ES-I3 (cell line): ENCODE data around the gene ARF4.
"Not testable (repeated sequence)": the region's sequence is repeated elsewhere in the genome, so short reads cannot be mapped to it uniquely, and the experiment has no call there.

Experiments
- H3K36me3 ChIP-seq: 2 replicates; pipeline ENCODE4 v1.6.1; 2013; ENCODE audit warnings: mild to moderate bottlenecking, low read length, control low read depth, moderate library complexity; ENCODE audit not compliant: insufficient read depth
- H3K4me1 ChIP-seq: 2 replicates; pipeline ENCODE4 v1.6.1; 2013; ENCODE audit warnings: mild to moderate bottlenecking, control low read depth, low read length; ENCODE audit not compliant: insufficient read depth
- H3K9ac ChIP-seq: 2 replicates; pipeline ENCODE4 v1.6.1; 2013; ENCODE audit warnings: low read depth, mild to moderate bottlenecking, low read length, moderate library complexity
- H3K9me3 ChIP-seq: 2 replicates; pipeline ENCODE4 v1.6.1; 2013; ENCODE audit warnings: mild to moderate bottlenecking, low read length, moderate library complexity; ENCODE audit not compliant: control insufficient read depth, insufficient read depth

The ARF4 gene

DNA sequence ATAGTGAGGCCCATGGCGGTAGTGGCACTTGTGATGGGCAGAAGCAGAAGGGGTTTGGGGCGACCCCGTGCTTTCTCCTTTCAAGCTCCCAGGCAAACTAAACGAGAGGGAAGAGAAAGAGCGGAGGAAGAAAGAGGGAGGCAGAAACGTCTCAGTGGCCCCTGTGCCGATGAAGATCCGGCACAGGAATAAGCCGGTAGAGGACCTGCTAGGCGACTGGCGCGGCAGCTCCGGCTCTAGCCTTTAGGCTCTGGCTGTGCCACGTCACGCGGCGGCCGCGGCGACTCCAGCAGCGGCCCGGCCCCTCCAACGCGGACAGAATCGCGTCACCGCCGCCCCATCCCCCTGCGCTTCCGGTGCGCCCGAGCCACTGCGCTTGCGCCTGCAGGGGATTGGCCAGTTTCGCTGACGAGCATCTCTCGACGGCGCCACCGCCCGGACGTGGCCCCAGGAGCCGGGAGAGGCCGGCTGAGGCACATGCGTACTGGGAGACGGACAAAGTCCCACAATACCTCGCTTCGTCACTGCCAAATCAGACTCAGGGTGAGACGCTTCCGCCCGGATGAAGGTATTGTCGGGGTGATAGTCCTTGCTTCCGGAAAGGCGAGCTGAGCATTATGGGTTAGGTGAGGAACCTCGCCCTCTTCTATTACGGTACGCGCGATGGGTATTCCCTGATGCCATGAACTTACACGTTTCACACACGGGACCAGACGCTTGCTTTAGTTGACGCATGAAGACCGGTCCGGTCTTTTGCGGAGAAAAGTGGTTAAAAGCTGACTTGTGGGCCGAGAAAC is at the start of gene ARF4:
Gene ARF4 (minus strand): TSS at position 218 of the 797 bp plus-strand sequence. CDS start 204 bp downstream, at position 14.
- H3K9me3 ChIP-seq, result no peaks in the 10 kb centered on the region
- H3K4me1 ChIP-seq, result peaks cover 4% of the 10 kb centered on the region; the same call in 1 of the 2 replicates
- H3K36me3 ChIP-seq, result no peaks in the 10 kb centered on the region
- peak within 1 kb of the TSS; percentile 100 for H3K9ac ChIP-seq

DNA sequence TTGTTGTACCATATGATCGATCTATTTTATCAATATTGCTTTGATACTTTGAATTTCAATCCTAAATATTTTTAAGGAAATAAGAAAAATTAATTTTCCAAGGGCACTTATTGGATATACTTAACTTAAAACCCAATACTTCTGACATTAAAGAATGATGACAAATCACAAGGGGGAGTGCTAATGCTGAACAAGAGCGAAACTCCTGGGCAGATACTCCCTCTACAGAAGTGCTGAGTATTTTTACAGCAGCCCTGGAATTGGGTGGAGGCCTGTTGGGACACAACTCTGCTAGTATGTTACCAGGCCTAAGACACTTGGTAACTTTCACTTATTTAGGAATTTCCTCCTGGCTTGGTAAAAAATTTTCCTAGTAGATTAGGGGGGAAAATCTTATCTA is 49.6 kb upstream of the ARF4 start:
- Histone ChIP-seq H3K36me3 (no peaks in the 10 kb centered on the region), H3K9me3 (no peaks in the 10 kb centered on the region; the same call in 1 of the 2 replicates), H3K4me1 (no peaks in the 10 kb centered on the region), H3K9ac (no peak overlapping the region)

DNA sequence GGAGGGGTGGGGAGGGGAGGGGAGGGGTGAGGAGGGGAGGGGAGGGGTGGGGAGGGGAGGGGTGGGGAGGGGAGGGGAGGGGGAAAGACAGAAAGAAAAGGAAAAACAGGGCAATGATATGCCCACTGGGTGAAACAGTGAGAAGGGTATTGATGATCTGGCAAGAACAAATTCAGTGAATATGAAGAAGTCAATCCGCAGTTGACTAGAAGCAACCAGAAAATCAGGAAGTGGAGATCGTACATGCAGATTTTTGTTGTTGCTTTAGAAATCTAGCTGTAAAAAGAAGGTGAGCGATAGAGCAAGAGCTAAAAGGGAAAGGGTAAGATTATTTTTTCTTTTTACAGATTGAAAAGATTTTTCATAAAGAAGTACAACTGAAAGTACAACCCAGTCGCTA is 47.6 kb upstream of the ARF4 start:
- Histone ChIP-seq H3K9me3 (no peaks in the 10 kb centered on the region; the same call in 1 of the 2 replicates), H3K9ac (no peak overlapping the region), H3K36me3 (no peaks in the 10 kb centered on the region), H3K4me1 (no peaks in the 10 kb centered on the region)

DNA sequence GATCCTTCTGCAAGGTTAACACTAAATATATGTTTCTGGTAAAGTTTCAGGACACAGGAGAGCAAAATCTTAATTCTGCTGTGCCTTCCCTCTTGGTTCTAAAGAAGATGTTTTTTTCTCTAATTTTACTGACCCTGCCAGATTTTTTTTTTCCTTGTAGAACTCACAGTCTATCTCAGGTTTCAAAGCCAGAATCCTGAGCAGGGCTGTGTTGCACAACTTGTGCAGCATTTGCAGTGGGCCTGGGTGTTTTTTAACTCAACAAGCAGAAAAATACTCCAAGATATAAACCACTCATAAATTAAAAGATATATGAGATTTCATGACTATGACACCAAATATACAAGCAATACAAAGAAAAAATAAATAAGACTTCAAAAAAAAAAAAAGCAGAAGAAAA is 40.2 kb upstream of the ARF4 start:
- Histone ChIP-seq H3K36me3 (peaks cover 7% of the 10 kb centered on the region), H3K9ac (no peak overlapping the region), H3K4me1 (no peaks in the 10 kb centered on the region), H3K9me3 (no peaks in the 10 kb centered on the region)

DNA sequence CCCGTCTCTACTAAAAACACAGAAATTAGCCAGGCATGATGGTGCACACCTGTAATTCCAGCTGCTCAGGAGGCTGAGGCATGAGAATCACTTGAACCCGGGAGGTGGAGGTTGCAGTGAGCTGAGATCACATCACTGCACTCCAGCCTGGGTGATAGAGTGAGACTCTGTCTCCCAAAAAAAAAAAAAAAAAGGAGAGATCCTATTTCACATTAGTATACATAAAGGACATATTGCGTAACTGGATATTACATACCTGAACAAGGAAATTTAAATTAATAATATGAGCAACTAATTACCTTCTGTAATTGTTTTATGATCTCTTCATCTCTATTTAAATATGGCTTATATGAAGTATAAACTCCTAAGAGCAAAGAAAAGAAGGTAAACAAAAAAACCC is 37.1 kb upstream of the ARF4 start:
- not testable (repeated sequence) for H3K9me3 ChIP-seq, H3K4me1 ChIP-seq, H3K9ac ChIP-seq
- peaks cover 12% of the 10 kb centered on the region for H3K36me3 ChIP-seq

DNA sequence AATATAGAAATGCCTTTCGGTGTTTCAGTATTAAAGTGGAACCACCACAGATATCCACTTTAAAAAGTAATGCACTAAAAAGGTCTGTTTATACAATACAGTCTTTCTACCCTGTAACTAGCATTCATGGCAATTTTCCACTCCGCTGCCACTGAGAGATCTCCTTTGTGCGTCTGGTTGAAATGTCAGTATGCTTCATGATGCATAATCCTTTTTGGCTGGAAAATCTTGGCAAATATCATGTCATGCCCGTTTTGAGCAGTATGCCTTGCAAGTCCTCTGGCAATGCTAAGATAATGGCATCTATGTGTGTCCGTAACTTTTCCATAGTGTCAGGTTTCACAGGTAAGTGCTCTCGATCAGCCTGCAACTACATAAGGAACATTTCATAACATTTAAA is 30.8 kb upstream of the ARF4 start:
- H3K36me3 ChIP-seq, result peaks cover 18% of the 10 kb centered on the region
- no peaks in the 10 kb centered on the region for H3K9me3 ChIP-seq
- H3K9ac ChIP-seq, result no peak overlapping the region
- H3K4me1 ChIP-seq, result no peaks in the 10 kb centered on the region

DNA sequence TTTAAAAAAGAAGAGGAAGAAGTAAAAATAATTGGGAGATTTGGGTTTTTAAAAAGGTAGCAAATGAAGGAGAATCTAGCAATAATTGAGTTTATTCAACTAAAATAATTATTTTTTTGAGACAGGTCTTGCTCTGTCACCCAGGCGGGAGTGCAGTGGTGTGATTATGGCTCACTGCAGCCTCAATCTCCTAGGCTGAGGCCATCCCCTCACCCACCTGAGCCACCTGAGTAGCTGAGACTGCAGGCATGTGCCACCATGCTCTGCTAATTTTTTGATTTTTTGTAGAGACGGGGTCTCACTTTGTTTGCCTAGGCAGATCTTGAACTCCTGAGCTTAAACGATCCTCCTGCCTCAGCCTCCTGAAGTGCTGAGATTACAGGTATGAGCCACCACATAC is 27.7 kb upstream of the ARF4 start:
- Histone ChIP-seq H3K36me3 (peaks cover 13% of the 10 kb centered on the region), H3K9me3 (no peaks in the 10 kb centered on the region), H3K4me1 (no peaks in the 10 kb centered on the region), H3K9ac (no peak overlapping the region)

DNA sequence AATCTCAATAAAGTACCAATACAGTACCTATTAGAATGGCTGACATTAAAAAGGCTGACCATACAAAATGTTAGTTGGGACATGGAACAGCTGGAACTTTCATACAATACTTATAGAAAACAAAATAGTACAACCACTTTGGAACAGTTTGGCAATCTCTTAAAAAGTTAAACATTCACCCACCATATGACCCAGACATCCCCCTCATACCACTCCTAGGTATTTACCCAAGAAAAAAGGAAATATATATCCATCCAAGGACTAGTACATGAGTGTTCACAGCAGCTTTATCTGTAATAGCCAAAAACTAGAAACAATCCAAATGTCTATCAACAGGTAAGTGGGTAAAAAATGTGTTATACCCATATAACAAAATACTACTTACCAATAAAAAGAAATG is 25.2 kb upstream of the ARF4 start:
- Histone ChIP-seq H3K9me3 (no peaks in the 10 kb centered on the region), H3K36me3 (no peaks in the 10 kb centered on the region; the same call in 1 of the 2 replicates), H3K4me1 (no peaks in the 10 kb centered on the region), H3K9ac (no peak overlapping the region)

DNA sequence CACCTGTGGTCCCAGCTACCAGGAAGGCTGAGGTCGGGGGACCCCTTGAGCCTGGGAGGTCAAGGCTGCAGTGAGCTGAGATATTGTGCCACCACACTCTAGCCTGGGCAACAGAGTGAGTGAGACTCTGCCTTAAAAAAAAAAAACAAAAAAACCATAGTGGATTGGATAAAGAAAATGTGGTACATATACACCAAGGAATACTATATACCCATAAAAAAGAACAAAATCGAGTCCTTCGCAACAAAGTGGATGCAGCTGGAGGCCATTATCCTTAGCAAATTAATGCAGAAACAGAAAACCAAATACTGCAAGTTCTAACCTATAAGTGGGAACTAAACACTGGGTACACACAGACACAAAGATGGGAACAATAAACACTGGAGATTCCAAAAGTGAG is 20.6 kb upstream of the ARF4 start:
- no peak overlapping the region for H3K9ac ChIP-seq
- H3K4me1 ChIP-seq, result no peaks in the 10 kb centered on the region
- no peaks in the 10 kb centered on the region for H3K9me3 ChIP-seq
- no peaks in the 10 kb centered on the region for H3K36me3 ChIP-seq

DNA sequence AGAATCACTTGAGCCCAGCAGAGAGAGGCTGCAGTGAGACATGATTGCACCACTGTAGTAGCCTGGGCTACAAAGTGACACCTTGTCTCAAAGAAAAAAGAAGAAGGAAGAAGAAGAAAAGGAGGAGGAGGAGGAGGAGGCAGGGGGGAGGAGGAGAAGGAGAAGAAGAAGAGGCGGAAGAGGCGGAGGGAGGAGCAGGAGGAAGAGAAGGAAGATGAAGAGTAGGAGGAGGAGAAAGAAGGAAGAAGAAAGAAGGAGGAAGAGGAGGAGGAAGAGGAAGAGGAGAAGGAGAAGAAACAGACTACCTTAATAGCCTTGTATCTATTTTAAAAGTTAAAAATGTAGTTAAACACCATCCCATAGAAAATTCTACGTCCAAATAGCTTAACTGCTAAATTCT is 19.1 kb upstream of the ARF4 start:
- no peaks in the 10 kb centered on the region for H3K36me3 ChIP-seq
- no peaks in the 10 kb centered on the region for H3K9me3 ChIP-seq
- H3K4me1 ChIP-seq, result no peaks in the 10 kb centered on the region
- no peak overlapping the region for H3K9ac ChIP-seq

DNA sequence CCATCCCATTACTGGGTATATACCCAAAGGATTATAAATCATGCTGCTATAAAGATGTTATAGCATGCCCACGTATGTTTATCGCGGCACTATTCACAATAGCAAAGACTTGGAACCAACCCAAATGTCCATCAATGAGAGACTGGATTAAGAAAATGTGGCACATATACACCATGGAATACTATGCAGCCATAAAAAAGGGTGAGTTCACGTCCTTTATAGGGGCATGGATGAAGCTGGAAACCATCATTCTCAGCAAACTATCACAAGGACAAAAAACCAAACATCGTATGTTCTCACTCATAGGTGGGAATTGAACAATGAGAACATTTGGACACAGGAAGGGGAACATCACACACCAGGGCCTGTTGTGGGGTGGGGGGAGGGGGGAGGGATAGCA is 14.7 kb upstream of the ARF4 start:
- H3K36me3 ChIP-seq, H3K9me3 ChIP-seq, H3K4me1 ChIP-seq, H3K9ac ChIP-seq: not testable (repeated sequence)

DNA sequence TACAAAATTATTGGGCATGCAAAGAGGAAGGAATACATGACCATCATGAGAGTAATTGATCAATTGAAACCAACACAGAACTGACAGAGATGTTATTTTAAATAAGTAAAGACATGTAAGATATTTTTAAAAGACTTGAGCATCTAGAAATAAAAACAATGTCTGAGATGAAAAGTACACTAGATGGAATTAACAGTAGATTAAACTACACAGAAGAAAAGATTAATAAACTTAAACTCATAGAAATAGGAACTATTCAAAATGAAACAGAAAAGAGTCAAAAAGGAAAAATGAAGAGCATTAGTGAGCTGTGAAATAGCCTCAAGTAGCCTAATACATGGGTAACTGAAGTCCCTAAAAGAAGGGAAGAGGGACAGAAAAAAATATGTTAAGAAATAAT is 8.5 kb upstream of the ARF4 start:
- Histone ChIP-seq H3K9ac (no peak overlapping the region), H3K4me1 (no peaks in the 10 kb centered on the region), H3K9me3 (0 out of 2 replicates have a peak, but pooled peaks cover 4% of the 10 kb centered on the region), H3K36me3 (no peaks in the 10 kb centered on the region)

DNA sequence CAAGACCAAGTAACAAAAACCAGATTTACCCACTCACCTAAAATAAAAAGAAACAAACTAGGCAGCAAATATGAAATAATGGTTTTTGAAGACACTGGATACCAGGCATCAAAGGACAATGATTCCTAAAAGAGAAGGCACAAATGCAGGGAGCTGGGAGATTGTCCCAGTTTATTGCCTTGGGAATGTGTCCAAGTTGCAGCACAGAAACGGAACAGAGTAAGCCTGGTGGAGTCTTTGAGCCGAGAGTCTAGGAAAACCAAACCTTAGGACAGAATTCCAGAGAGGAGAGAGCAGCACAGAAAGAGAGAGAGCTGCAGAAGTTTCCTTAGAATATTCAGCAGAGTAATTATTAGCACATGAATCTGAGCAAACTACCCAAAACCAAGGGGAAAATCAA is 7.8 kb upstream of the ARF4 start:
- Histone ChIP-seq H3K9me3 (0 out of 2 replicates have a peak, but pooled peaks cover 4% of the 10 kb centered on the region), H3K9ac (no peak overlapping the region), H3K4me1 (no peaks in the 10 kb centered on the region), H3K36me3 (no peaks in the 10 kb centered on the region)

DNA sequence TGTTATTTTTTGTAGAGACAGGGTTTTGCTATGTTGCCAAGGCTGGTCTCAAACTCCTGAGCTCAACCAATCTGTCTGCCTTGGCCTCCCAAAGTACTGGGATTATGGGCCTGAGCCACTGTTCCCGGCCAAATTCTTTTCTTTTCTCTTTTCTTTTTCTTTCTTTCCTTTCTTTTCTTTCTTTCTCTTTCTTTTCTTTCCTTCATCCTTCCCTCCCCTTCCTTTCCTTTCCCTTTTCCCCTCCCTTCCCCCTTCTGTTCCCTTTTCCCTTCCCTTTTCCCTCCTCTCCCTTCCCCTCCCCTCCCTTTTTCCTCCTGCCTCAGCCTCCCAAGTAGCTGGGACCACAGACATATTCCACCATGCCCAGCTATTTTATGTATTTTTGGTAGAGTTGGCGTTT is 3.1 kb upstream of the ARF4 start:
- H3K9me3 ChIP-seq, result no peaks in the 10 kb centered on the region
- H3K4me1 ChIP-seq, result peaks cover 4% of the 10 kb centered on the region; the same call in 1 of the 2 replicates
- H3K36me3 ChIP-seq, result no peaks in the 10 kb centered on the region
- H3K9ac ChIP-seq, result no peak overlapping the region

DNA sequence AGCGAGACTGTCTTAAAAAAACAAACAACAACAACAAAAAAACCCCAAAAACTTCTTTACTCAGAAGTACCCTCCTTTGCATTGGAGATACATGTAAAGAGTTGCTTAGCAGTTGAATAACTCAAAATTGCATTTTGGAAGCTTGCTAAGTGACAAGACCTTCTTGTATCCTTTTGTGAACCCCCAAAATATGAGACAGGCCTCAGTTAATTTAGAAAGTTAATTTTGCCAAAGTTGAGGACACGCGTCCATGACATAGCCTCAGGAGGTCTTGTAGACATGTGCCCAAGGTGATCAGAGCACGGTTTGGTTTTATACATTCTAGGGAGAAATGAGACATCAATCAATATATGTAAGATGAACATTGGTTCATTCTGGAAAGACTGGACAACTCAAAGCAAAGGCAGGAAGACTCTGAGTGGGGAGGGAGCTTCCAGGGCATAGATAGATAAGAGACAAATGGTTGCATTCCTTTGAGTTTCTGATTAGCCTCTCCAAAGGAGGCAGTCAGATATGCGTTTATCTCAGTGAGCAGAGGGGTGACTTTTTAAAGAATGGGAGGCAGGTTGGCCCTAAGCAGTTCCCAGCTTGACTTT is 1.7 kb upstream of the ARF4 start:
- Histone ChIP-seq H3K9me3 (no peaks in the 10 kb centered on the region), H3K4me1 (peaks cover 4% of the 10 kb centered on the region; the same call in 1 of the 2 replicates), H3K36me3 (no peaks in the 10 kb centered on the region), H3K9ac (peak overlapping the region; percentile 97)
